Measurements from ENCODE around the gene PHLPP1.

The PHLPP1 gene

DNA sequence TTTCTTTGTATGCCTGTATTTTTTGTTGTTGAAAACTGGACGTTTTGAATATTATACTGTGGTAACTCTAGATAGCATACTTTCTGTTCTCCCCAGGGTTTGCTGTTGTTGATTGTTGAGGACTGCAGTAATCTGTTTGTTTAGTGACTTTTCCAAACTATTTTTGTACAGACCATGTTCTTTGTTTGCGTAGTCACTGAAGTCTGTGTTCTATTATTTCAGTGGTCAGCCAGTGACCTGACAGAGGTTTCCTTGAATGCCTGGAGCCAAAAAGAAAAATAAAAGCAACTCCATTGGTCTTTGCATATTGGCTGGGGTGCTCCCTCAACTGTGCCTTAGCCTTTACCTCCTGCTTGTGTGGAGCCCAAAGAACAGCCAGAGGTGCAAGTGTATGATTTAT, 42.7 kb upstream of the PHLPP1 start:
- Histone ChIP-seq H3K9me2 (replicated peaks; ENCODE audit: insufficient read depth, low read length) (no peaks in the 10 kb centered on the region), H3K4me2 (ENCODE audit: low read depth, low read length, poor library complexity, severe bottlenecking) (no peak overlapping the region), H3K27me3 (ENCODE audit: low read length) (no peaks in the 10 kb centered on the region), H3K4me3 (ENCODE audit: insufficient read depth, low read length, poor library complexity, severe bottlenecking) (no peak overlapping the region), H3K9ac (ENCODE audit: low read length) (no peak overlapping the region), H3K9me3 (ENCODE audit: insufficient read depth, low read length) (no peaks in the 10 kb centered on the region), H3K36me3 (ENCODE audit: low read length) (no peaks in the 10 kb centered on the region), H2AFZ (ENCODE audit: low read depth, low read length, severe bottlenecking) (no peak overlapping the region), H3K79me2 (ENCODE audit: insufficient read depth, low read length) (no peaks in the 10 kb centered on the region), H4K20me1 (ENCODE audit: low read depth, low read length) (no peaks in the 10 kb centered on the region), H3F3A (ENCODE audit: insufficient read depth) (no peaks in the 10 kb centered on the region), H3K27ac (ENCODE audit: low read depth, low read length) (no peak overlapping the region)
- TF ChIP-seq EZH2phosphoT487 (conservative IDR thresholded peaks at IDR 0.05; ENCODE audit: low read length) = no peak
- TF ChIP-seq, protein P1, sequence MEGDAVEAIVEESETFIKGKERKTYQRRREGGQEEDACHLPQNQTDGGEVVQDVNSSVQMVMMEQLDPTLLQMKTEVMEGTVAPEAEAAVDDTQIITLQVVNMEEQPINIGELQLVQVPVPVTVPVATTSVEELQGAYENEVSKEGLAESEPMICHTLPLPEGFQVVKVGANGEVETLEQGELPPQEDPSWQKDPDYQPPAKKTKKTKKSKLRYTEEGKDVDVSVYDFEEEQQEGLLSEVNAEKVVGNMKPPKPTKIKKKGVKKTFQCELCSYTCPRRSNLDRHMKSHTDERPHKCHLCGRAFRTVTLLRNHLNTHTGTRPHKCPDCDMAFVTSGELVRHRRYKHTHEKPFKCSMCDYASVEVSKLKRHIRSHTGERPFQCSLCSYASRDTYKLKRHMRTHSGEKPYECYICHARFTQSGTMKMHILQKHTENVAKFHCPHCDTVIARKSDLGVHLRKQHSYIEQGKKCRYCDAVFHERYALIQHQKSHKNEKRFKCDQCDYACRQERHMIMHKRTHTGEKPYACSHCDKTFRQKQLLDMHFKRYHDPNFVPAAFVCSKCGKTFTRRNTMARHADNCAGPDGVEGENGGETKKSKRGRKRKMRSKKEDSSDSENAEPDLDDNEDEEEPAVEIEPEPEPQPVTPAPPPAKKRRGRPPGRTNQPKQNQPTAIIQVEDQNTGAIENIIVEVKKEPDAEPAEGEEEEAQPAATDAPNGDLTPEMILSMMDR (IDR thresholded peaks at IDR 0.05; ENCODE audit: insufficient read depth, low read length, poor library complexity, severe bottlenecking) = no peak

DNA sequence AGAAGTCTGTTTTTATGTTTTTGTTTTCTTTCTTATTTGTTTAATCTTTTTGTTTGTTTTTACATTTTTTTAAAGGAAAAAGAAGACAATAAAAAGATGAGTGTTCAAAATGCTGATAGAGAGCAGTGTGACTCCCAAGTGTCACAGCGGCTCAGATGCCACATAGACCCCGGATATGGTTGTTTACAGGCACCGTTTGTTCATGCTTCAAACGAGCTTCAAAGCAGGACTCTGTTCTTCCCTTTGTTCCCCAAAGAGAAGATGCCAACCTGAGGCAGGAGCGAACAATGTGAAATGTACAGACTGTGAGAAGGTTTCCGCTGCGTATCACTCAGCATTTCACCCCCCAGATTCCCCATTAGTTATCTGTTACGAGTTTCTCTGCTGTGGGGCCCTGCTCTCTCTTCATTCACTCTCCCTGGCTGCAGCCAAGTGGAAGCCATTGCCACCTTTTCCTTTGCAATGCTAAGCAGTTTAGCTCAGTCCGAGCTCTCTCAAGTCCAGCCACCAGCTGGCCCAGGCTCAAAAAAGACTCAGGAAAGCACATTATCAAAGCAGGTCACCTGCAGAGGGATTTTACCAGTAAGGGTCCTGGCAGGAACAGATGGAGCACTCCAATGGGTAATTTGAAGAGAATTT, 36.4 kb upstream of the PHLPP1 start:
- H3K27ac ChIP-seq (ENCODE audit: low read depth, low read length) = no peak overlapping the region
- H3K36me3 ChIP-seq (ENCODE audit: low read length) = no peaks in the 10 kb centered on the region
- no peaks in the 10 kb centered on the region for H3K79me2 ChIP-seq (ENCODE audit: insufficient read depth, low read length)
- H3K9me2 ChIP-seq (replicated peaks; ENCODE audit: insufficient read depth, low read length) = no peaks in the 10 kb centered on the region
- H3K9ac ChIP-seq (ENCODE audit: low read length) = no peak overlapping the region
- H3K4me2 ChIP-seq (ENCODE audit: low read depth, low read length, poor library complexity, severe bottlenecking) = no peak overlapping the region
- no peaks in the 10 kb centered on the region for H3F3A ChIP-seq (ENCODE audit: insufficient read depth)
- H2AFZ ChIP-seq (ENCODE audit: low read depth, low read length, severe bottlenecking) = no peak overlapping the region
- no peak overlapping the region for H3K4me3 ChIP-seq (ENCODE audit: insufficient read depth, low read length, poor library complexity, severe bottlenecking)
- no peaks in the 10 kb centered on the region for H3K27me3 ChIP-seq (ENCODE audit: low read length)
- TF ChIP-seq, protein P1 (IDR thresholded peaks at IDR 0.05; ENCODE audit: insufficient read depth, low read length, poor library complexity, severe bottlenecking) = no peak
- TF ChIP-seq EZH2phosphoT487 (conservative IDR thresholded peaks at IDR 0.05; ENCODE audit: low read length) = no peak
- no peaks in the 10 kb centered on the region for H3K9me3 ChIP-seq (ENCODE audit: insufficient read depth, low read length)
- no peaks in the 10 kb centered on the region for H4K20me1 ChIP-seq (ENCODE audit: low read depth, low read length)

- Histone ChIP-seq H3K4me2 (ENCODE audit: low read depth, low read length, poor library complexity, severe bottlenecking) (no peak overlapping the region), H3K9me3 (ENCODE audit: insufficient read depth, low read length) (peaks cover 11% of the 10 kb centered on the region; the same call in 1 of the 2 replicates), H3F3A (ENCODE audit: insufficient read depth) (no peaks in the 10 kb centered on the region), H3K9ac (ENCODE audit: low read length) (no peak overlapping the region), H3K27me3 (ENCODE audit: low read length) (no peaks in the 10 kb centered on the region), H3K79me2 (ENCODE audit: insufficient read depth, low read length) (no peaks in the 10 kb centered on the region), H4K20me1 (ENCODE audit: low read depth, low read length) (no peaks in the 10 kb centered on the region), H3K36me3 (ENCODE audit: low read length) (no peaks in the 10 kb centered on the region), H3K27ac (ENCODE audit: low read depth, low read length) (no peak overlapping the region), H3K9me2 (replicated peaks; ENCODE audit: insufficient read depth, low read length) (no peaks in the 10 kb centered on the region), H3K4me3 (ENCODE audit: insufficient read depth, low read length, poor library complexity, severe bottlenecking) (no peak overlapping the region), H2AFZ (ENCODE audit: low read depth, low read length, severe bottlenecking) (no peak overlapping the region)
- TF ChIP-seq EZH2phosphoT487 (conservative IDR thresholded peaks at IDR 0.05; ENCODE audit: low read length) = no peak
- TF ChIP-seq, protein P1 (IDR thresholded peaks at IDR 0.05; ENCODE audit: insufficient read depth, low read length, poor library complexity, severe bottlenecking) = no peak
These were observed 33.0 kb upstream of the PHLPP1 start for GRCh38 chr18:62682371-62682770.
